ENCODE results near the gene RTP2.

The RTP2 gene

GRCh38 chr3:187708696-187709095 is 6.3 kb upstream of the RTP2 start:
- no peak overlapping the region for H3K27ac ChIP-seq (ENCODE audit: low read depth, low read length, severe bottlenecking)
- no peaks in the 10 kb centered on the region for H3K36me3 ChIP-seq (ENCODE audit: control insufficient read depth, insufficient read depth, low read length)
- no peak overlapping the region for H3K4me3 ChIP-seq (ENCODE audit: extremely low read depth, insufficient read depth, low read length, poor library complexity, severe bottlenecking)
- H3K4me1 ChIP-seq (ENCODE audit: control insufficient read depth, insufficient read depth, low read length, poor library complexity, severe bottlenecking) = peaks cover 8% of the 10 kb centered on the region
- no peaks in the 10 kb centered on the region for H3K9me3 ChIP-seq (ENCODE audit: control insufficient read depth, low read length)

GRCh38 chr3:187706971-187707370 is 4.6 kb upstream of the RTP2 start:
- Histone ChIP-seq H3K9me3 (ENCODE audit: control insufficient read depth, low read length) (no peaks in the 10 kb centered on the region), H3K27ac (ENCODE audit: low read depth, low read length, severe bottlenecking) (no peak overlapping the region), H3K36me3 (ENCODE audit: control insufficient read depth, insufficient read depth, low read length) (no peaks in the 10 kb centered on the region), H3K4me1 (ENCODE audit: control insufficient read depth, insufficient read depth, low read length, poor library complexity, severe bottlenecking) (peaks cover 8% of the 10 kb centered on the region), H3K4me3 (ENCODE audit: extremely low read depth, insufficient read depth, low read length, poor library complexity, severe bottlenecking) (no peak overlapping the region)
- WGBS, 2 experiments (ENCODE audit: insufficient coverage in 2 of 2) = 100% methylated on average over 2 of the region's 2 CpGs

DNA sequence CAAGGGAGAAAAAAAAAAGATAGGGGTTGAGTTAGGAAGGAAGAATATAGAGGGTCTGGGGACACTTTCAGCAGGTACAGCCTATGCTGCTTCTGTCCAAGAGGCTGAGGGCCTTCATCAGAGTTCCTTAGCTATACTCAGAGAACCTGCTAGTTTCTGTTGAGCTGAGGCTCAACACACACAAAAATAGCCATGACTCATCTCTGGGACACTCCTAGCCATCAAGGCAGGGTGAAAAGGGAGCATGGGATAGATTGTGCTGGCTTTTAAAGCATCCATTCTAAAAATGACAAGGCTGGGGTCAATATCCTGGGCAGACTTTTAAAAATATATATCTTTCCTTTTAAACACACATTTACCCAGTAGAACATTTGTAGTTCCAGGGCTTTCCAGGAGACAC is 2.8 kb upstream of the RTP2 start:
- Histone ChIP-seq H3K4me3 (ENCODE audit: extremely low read depth, insufficient read depth, low read length, poor library complexity, severe bottlenecking) (no peak overlapping the region), H3K36me3 (ENCODE audit: control insufficient read depth, insufficient read depth, low read length) (no peaks in the 10 kb centered on the region), H3K9me3 (ENCODE audit: control insufficient read depth, low read length) (no peaks in the 10 kb centered on the region)

GRCh38 chr3:187700249-187700648 is 2.1 kb downstream of the RTP2 start:
- 90% methylated on average over 2 of the region's 2 CpGs for WGBS, 2 experiments (ENCODE audit: insufficient coverage in 2 of 2)
- peaks cover 7% of the 10 kb centered on the region for H3K4me1 ChIP-seq (ENCODE audit: control insufficient read depth, insufficient read depth, low read length, poor library complexity, severe bottlenecking)

More for the DNA sequence above, 2.8 kb upstream of the RTP2 start:
- Histone ChIP-seq H3K27ac (ENCODE audit: low read depth, low read length, severe bottlenecking) (no peak overlapping the region), H3K4me1 (ENCODE audit: control insufficient read depth, insufficient read depth, low read length, poor library complexity, severe bottlenecking) (peaks cover 8% of the 10 kb centered on the region)

GRCh38 chr3:187698499-187699399 is 3.6 kb downstream of the RTP2 start:
- H3K4me1 ChIP-seq (ENCODE audit: control insufficient read depth, insufficient read depth, low read length, poor library complexity, severe bottlenecking) = no peaks in the 10 kb centered on the region
- H3K9me3 ChIP-seq (ENCODE audit: control insufficient read depth, low read length) = no peaks in the 10 kb centered on the region
- no peaks in the 10 kb centered on the region for H3K36me3 ChIP-seq (ENCODE audit: control insufficient read depth, insufficient read depth, low read length)
- no peak overlapping the region for H3K4me3 ChIP-seq (ENCODE audit: extremely low read depth, insufficient read depth, low read length, poor library complexity, severe bottlenecking)
- WGBS, 2 experiments (ENCODE audit: insufficient coverage in 2 of 2) = 89 to 98% methylated on average over 17 to 24 of the region's 42 CpGs
- H3K27ac ChIP-seq (ENCODE audit: low read depth, low read length, severe bottlenecking) = no peak overlapping the region

More at GRCh38 chr3:187700249-187700648, 2.1 kb downstream of the RTP2 start:
- H3K4me3 ChIP-seq (ENCODE audit: extremely low read depth, insufficient read depth, low read length, poor library complexity, severe bottlenecking) = no peak overlapping the region
- H3K9me3 ChIP-seq (ENCODE audit: control insufficient read depth, low read length) = no peaks in the 10 kb centered on the region
- H3K27ac ChIP-seq (ENCODE audit: low read depth, low read length, severe bottlenecking) = no peak overlapping the region
- H3K36me3 ChIP-seq (ENCODE audit: control insufficient read depth, insufficient read depth, low read length) = no peaks in the 10 kb centered on the region

DNA sequence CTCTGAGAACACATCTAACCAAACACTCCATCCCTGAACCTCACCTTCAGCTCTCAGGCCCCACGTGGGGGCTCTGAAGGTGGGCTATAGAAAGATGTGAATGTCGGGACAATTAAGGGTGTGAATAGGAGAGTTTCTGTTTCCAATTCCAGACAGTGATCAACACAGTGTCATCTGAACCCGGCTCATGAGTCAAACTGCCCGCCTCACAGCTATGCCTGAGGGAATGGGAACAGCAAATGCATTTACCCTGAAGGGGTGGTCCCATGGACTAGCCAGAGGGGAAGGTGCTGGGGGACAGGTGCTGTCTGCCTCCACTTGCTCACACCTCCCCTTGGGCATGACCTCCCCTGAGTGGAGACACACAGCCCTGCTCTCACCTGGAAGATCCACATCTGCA is 6.3 kb downstream of the RTP2 start:
- Histone ChIP-seq H3K4me1 (ENCODE audit: control insufficient read depth, insufficient read depth, low read length, poor library complexity, severe bottlenecking) (no peaks in the 10 kb centered on the region), H3K27ac (ENCODE audit: low read depth, low read length, severe bottlenecking) (no peak overlapping the region), H3K36me3 (ENCODE audit: control insufficient read depth, insufficient read depth, low read length) (no peaks in the 10 kb centered on the region), H3K9me3 (ENCODE audit: control insufficient read depth, low read length) (no peaks in the 10 kb centered on the region), H3K4me3 (ENCODE audit: extremely low read depth, insufficient read depth, low read length, poor library complexity, severe bottlenecking) (no peak overlapping the region)
- WGBS, 2 experiments (ENCODE audit: insufficient coverage in 2 of 2) = 60 to 67% methylated on average over 3 of the region's 4 CpGs

DNA sequence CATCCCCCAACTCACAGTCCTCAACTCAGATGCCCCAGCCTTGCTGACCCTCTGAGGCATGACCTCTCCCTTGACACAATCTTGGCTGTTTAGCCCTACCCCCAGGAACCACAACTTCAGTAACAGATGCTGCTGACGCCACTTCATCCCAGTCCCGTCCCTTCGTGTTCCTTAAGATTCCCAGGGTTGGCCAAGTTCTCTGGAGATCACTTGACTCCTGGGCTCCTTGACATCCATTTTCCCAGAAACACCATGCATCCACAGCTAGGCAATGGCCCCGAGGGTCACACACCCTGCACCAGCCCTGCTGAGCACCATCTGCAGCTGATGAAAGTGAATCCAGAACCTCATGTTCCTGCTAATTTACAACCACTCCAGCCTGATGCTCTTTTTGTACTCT is 6.9 kb downstream of the RTP2 start:
- WGBS, 2 experiments (ENCODE audit: insufficient coverage in 2 of 2) = 67 to 90% methylated on average over 1 to 4 of the region's 4 CpGs
- Histone ChIP-seq H3K9me3 (ENCODE audit: control insufficient read depth, low read length) (no peaks in the 10 kb centered on the region), H3K4me3 (ENCODE audit: extremely low read depth, insufficient read depth, low read length, poor library complexity, severe bottlenecking) (no peak overlapping the region), H3K36me3 (ENCODE audit: control insufficient read depth, insufficient read depth, low read length) (no peaks in the 10 kb centered on the region), H3K27ac (ENCODE audit: low read depth, low read length, severe bottlenecking) (no peak overlapping the region), H3K4me1 (ENCODE audit: control insufficient read depth, insufficient read depth, low read length, poor library complexity, severe bottlenecking) (no peaks in the 10 kb centered on the region)

- Histone ChIP-seq H3K27ac (ENCODE audit: low read depth, low read length, severe bottlenecking) (no peak overlapping the region), H3K4me1 (ENCODE audit: control insufficient read depth, insufficient read depth, low read length, poor library complexity, severe bottlenecking) (no peaks in the 10 kb centered on the region), H3K4me3 (ENCODE audit: extremely low read depth, insufficient read depth, low read length, poor library complexity, severe bottlenecking) (no peak overlapping the region), H3K36me3 (ENCODE audit: control insufficient read depth, insufficient read depth, low read length) (no peaks in the 10 kb centered on the region), H3K9me3 (ENCODE audit: control insufficient read depth, low read length) (no peaks in the 10 kb centered on the region)
- WGBS, 2 experiments (ENCODE audit: insufficient coverage in 2 of 2) = 79 to 83% methylated on average over 3 of the region's 3 CpGs
These were observed 7.6 kb downstream of the RTP2 start for GRCh38 chr3:187694801-187695200.

- no peak overlapping the region for H3K27ac ChIP-seq (ENCODE audit: low read depth, low read length, severe bottlenecking)
- H3K4me3 ChIP-seq (ENCODE audit: extremely low read depth, insufficient read depth, low read length, poor library complexity, severe bottlenecking) = no peak overlapping the region
- no peaks in the 10 kb centered on the region for H3K9me3 ChIP-seq (ENCODE audit: control insufficient read depth, low read length)
- WGBS, 2 experiments (ENCODE audit: insufficient coverage in 2 of 2) = 100% methylated on average over 1 of the region's 1 CpG; no CpG with 5 or more reads in 1 of the 2 experiments
- no peaks in the 10 kb centered on the region for H3K4me1 ChIP-seq (ENCODE audit: control insufficient read depth, insufficient read depth, low read length, poor library complexity, severe bottlenecking)
- H3K36me3 ChIP-seq (ENCODE audit: control insufficient read depth, insufficient read depth, low read length) = no peaks in the 10 kb centered on the region
These were observed 8.9 kb downstream of the RTP2 start for GRCh38 chr3:187693431-187693830.

- Histone ChIP-seq H3K27ac (ENCODE audit: low read depth, low read length, severe bottlenecking) (no peak overlapping the region), H3K4me3 (ENCODE audit: extremely low read depth, insufficient read depth, low read length, poor library complexity, severe bottlenecking) (no peak overlapping the region), H3K9me3 (ENCODE audit: control insufficient read depth, low read length) (peaks cover 18% of the 10 kb centered on the region), H3K36me3 (ENCODE audit: control insufficient read depth, insufficient read depth, low read length) (no peaks in the 10 kb centered on the region), H3K4me1 (ENCODE audit: control insufficient read depth, insufficient read depth, low read length, poor library complexity, severe bottlenecking) (no peaks in the 10 kb centered on the region)
- 81 to 88% methylated on average over 2 to 3 of the region's 4 CpGs for WGBS, 2 experiments (ENCODE audit: insufficient coverage in 2 of 2)
These were observed 12.4 kb downstream of the RTP2 start for GRCh38 chr3:187689984-187690383.

GRCh38 chr3:187686621-187687273 is 15.6 kb downstream of the RTP2 start:
- Histone ChIP-seq H3K36me3 (ENCODE audit: control insufficient read depth, insufficient read depth, low read length) (no peaks in the 10 kb centered on the region), H3K4me1 (ENCODE audit: control insufficient read depth, insufficient read depth, low read length, poor library complexity, severe bottlenecking) (no peaks in the 10 kb centered on the region), H3K27ac (ENCODE audit: low read depth, low read length, severe bottlenecking) (no peak overlapping the region), H3K4me3 (ENCODE audit: extremely low read depth, insufficient read depth, low read length, poor library complexity, severe bottlenecking) (no peak overlapping the region), H3K9me3 (ENCODE audit: control insufficient read depth, low read length) (peaks cover 18% of the 10 kb centered on the region)
- no CpG with 5 or more reads among the region's 5 CpGs for WGBS, 2 experiments (ENCODE audit: insufficient coverage in 2 of 2)
